GM12873 (cell line): ENCODE data around the gene ABHD17A.

Experiments used
- CTCF ChIP-seq: IDR thresholded peaks from 2 replicates; pipeline ENCODE4 v1.5.1; 2012; ENCODE audit warnings: low read depth, mild to moderate bottlenecking, moderate library complexity, low read length, control low read depth; ENCODE audit not compliant: insufficient read depth; ENCODE audit errors: missing control alignments

The ABHD17A gene

GRCh38 chr19:1884719-1885334 is 469 bp downstream of the ABHD17A start:
- no peak for TF ChIP-seq CTCF

GRCh38 chr19:1884291-1884718 is 991 bp downstream of the ABHD17A start:
- no peak for TF ChIP-seq CTCF

- no peak for TF ChIP-seq CTCF
Observed at GRCh38 chr19:1883784-1884183, 1.5 kb downstream of the ABHD17A start.

- no peak for TF ChIP-seq CTCF
Observed at GRCh38 chr19:1882786-1883692, 2.3 kb downstream of the ABHD17A start.

- no peak for TF ChIP-seq CTCF
Observed at GRCh38 chr19:1882089-1882785, 3.1 kb downstream of the ABHD17A start.

GRCh38 chr19:1880611-1881392 is 4.5 kb downstream of the ABHD17A start:
- TF ChIP-seq CTCF: no peak
